ENCODE measurements around the gene DLL4.

The DLL4 gene

GRCh38 chr15:40912478-40912877, 16.7 kb upstream of the DLL4 start:
- no peak overlapping the region for H3K4me3 ChIP-seq (ENCODE audit: control insufficient read depth, low read depth, low read length)
- DNase-seq (ENCODE audit: low read depth): no peak
- no peak for TF ChIP-seq CTCF (conservative IDR thresholded peaks at IDR 0.05; ENCODE audit: control insufficient read depth, insufficient read depth, low read depth, low read length)

GRCh38 chr15:40914013-40914412, 15.1 kb upstream of the DLL4 start:
- TF ChIP-seq CTCF (conservative IDR thresholded peaks at IDR 0.05; ENCODE audit: control insufficient read depth, insufficient read depth, low read depth, low read length): no peak
- H3K4me3 ChIP-seq (ENCODE audit: control insufficient read depth, low read depth, low read length): no peak overlapping the region
- DNase-seq (ENCODE audit: low read depth): no peak

- TF ChIP-seq CTCF (conservative IDR thresholded peaks at IDR 0.05; ENCODE audit: control insufficient read depth, insufficient read depth, low read depth, low read length): no peak
- DNase-seq (ENCODE audit: low read depth): no peak
- no peak overlapping the region for H3K4me3 ChIP-seq (ENCODE audit: control insufficient read depth, low read depth, low read length)
These were observed 14.7 kb upstream of the DLL4 start for GRCh38 chr15:40914486-40914885.

GRCh38 chr15:40915116-40915661, 14.0 kb upstream of the DLL4 start:
- no peak for DNase-seq (ENCODE audit: low read depth)
- TF ChIP-seq CTCF (conservative IDR thresholded peaks at IDR 0.05; ENCODE audit: control insufficient read depth, insufficient read depth, low read depth, low read length): no peak
- no peak overlapping the region for H3K4me3 ChIP-seq (ENCODE audit: control insufficient read depth, low read depth, low read length)

GRCh38 chr15:40915679-40916078, 13.5 kb upstream of the DLL4 start:
- no peak for DNase-seq (ENCODE audit: low read depth)
- no peak for TF ChIP-seq CTCF (conservative IDR thresholded peaks at IDR 0.05; ENCODE audit: control insufficient read depth, insufficient read depth, low read depth, low read length)
- H3K4me3 ChIP-seq (ENCODE audit: control insufficient read depth, low read depth, low read length): no peak overlapping the region

- DNase-seq (ENCODE audit: low read depth): no peak
- H3K4me3 ChIP-seq (ENCODE audit: control insufficient read depth, low read depth, low read length): no peak overlapping the region
- no peak for TF ChIP-seq CTCF (conservative IDR thresholded peaks at IDR 0.05; ENCODE audit: control insufficient read depth, insufficient read depth, low read depth, low read length)
These were observed 11.6 kb upstream of the DLL4 start for GRCh38 chr15:40917585-40917984.
